Activated T-helper 1 cell treated with Interleukin-2 at 50 U/mL for 16 hours (primary cell): Measurements from ENCODE around the gene DNAJC7.

Experiments used
- DNase-seq: peaks from one replicate; pipeline ENCODE4 v3.0.0-alpha.2; 2020; ENCODE audit warnings: low read depth

The DNAJC7 gene, protein sequence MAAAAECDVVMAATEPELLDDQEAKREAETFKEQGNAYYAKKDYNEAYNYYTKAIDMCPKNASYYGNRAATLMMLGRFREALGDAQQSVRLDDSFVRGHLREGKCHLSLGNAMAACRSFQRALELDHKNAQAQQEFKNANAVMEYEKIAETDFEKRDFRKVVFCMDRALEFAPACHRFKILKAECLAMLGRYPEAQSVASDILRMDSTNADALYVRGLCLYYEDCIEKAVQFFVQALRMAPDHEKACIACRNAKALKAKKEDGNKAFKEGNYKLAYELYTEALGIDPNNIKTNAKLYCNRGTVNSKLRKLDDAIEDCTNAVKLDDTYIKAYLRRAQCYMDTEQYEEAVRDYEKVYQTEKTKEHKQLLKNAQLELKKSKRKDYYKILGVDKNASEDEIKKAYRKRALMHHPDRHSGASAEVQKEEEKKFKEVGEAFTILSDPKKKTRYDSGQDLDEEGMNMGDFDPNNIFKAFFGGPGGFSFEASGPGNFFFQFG

DNA sequence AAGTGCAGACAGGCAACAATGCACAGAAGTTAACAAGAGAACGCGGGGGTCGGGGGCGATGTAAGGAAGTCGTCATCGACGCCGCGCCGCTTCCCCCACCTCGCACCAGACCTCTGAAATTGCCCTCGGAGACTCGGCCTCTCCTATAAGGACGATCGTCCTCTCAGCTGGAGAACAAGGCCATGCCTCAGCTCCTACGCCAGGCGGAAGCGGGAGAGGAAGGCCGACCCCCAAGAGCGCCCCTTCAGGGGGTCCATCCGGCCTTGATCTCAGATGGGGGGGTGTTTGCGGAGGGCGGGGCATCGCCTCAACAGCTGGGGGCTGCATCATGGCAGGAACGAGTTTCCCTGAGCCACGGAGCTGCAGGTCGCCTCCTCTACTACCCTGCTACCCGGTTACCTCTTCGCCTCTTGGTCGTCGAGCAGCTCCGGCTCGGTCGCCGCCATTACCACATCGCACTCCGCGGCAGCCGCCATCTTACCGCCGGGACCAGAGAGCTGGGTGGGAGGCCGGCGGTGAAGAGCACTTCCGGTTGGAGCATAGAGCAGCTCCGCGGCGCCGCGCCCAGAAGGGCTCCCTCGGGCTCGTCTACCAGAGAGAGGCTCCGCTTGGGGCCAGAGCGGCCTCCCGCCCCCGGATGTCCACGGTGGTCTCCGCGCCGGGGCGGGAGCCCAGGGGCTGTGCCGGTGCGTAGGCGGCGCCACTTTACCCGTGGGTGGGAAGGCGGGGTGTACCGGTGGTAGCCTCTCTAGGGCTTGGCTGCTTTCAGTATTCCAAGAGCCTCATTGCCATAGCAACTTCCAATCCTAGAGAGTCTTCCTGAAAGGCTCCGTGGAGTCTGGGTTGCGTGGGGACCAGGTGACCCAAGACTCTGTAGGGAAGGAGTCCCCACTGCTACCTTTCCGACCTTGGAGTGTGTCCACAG lies at the start of gene DNAJC7:
TSS of gene DNAJC7 (minus strand) at position 499 of the 925 bp plus-strand sequence. CDS start at position 476, 23 bp downstream.
- DNase-seq = peak; percentile 86

DNA sequence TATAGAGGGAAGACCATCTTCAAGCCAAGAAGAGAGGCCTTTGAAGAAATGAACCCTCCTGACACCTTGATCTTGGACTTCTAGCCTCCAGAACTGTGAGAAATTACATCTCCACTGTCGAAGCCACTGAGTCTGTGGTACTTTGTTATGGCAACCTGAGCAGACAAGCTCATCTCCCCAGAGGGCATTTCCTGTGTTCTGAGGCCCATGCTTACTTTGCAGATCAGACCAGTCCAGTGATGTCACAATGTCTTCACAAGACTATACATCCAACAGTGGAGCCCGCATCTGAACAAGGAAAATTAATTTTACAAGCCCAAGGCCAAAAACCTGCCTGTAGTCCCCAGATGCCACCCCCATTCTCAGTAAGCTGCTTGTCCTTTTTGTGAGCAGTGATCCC lies 48.0 kb upstream of the DNAJC7 start:
- DNase-seq = no peak

- DNase-seq = no peak
Measured at GRCh38 chr17:42062681-42063080, 45.4 kb upstream of the DNAJC7 start.

GRCh38 chr17:42061646-42062487 lies 44.6 kb upstream of the DNAJC7 start:
- no peak for DNase-seq

GRCh38 chr17:42060231-42060630 lies 43.0 kb upstream of the DNAJC7 start:
- DNase-seq = no peak

GRCh38 chr17:42059815-42060214 lies 42.6 kb upstream of the DNAJC7 start:
- no peak for DNase-seq

GRCh38 chr17:42058063-42058462 lies 40.8 kb upstream of the DNAJC7 start:
- DNase-seq = no peak

- no peak for DNase-seq
Measured at GRCh38 chr17:42056635-42057034, 39.4 kb upstream of the DNAJC7 start.

- DNase-seq = no peak
Measured at GRCh38 chr17:42055496-42055895, 38.3 kb upstream of the DNAJC7 start.

DNA sequence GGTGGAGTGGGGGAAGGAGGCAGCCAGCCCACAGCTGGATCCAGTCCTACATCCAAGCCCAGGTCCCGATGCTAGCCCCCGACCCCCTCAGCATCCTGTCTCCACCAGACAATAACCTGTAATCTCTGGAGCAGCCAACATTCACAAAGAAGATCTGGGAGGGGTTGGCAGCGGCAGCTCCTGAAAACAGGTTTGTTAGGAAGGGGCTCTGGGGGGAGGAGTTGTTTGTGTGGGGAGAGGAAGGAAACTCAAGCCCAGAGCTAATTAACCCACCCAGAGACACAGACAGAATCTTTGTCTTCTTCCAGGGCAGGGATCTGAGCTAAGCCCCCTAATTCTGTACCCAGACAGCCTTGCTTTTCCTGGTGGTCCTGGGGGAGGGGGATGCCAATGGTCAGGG lies 37.8 kb upstream of the DNAJC7 start:
- DNase-seq = no peak

GRCh38 chr17:42053731-42054500 lies 36.7 kb upstream of the DNAJC7 start:
- DNase-seq = no peak

DNA sequence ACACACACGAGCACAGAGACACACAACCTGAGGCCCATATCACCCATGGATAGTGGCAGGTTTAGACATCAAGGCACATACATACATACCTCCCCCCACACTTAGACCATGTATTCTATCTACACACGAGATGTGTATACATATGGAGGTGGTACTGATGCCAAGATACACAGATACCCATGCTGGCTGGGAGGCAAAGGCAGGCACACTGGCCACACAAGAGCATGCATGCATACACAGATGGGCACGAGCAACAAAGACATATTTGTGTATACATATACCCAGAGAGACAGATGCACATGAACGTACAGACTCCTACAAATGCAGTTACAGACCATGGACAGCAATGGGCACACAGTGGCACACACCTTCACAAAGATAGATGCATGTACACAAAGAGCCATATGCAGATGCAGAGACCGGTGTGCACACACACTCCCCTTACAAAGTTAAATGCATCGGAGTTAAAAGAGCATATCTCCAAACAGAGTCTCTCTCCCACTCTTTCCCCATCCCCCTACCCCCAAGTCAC lies 35.2 kb upstream of the DNAJC7 start:
- DNase-seq = no peak

- DNase-seq = no peak
Measured at GRCh38 chr17:42051645-42052044, 34.4 kb upstream of the DNAJC7 start.

- no peak for DNase-seq
Measured at GRCh38 chr17:42051013-42051400, 33.8 kb upstream of the DNAJC7 start.

DNA sequence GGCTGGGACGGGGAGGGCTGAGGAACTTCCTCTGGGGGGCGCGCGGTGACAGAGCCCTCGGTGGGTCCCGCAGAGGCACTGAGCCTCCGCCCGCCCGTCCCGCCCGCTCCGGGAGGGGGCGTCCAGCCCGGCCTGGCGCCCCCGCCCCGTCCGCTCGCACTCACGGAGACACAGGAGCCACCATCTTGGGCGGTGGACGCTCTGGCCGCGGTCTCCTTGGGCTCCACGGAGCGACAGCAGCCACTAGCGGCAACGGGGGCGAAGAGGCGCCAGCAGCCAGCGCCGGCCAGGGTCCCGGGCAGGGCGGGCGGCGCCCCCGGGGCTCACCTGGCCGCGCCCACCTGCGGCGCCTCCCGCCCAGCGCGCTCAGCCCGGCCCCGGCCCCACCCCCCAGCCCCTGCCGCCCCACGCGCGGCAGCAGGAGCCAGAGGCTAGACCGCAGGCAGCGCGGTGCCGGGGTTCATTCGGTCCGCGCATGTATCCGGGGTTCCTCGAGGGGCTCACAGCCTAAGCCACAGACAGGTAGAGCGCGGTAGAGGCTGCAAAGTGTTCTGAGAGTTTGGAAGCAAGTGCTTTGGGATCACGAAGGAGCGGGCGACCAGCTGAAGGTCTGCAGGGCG lies 33.3 kb upstream of the DNAJC7 start, which contains the start of gene C17orf113:
TSS of gene C17orf113 (minus strand) at position 209 of the 620 bp plus-strand sequence. CDS start 7,225 bp downstream, outside the sequence.
- DNase-seq = peak; percentile 22

GRCh38 chr17:42049834-42050392 lies 32.7 kb upstream of the DNAJC7 start:
- DNase-seq = no peak

GRCh38 chr17:42047343-42047742 lies 30.1 kb upstream of the DNAJC7 start:
- DNase-seq = no peak

DNA sequence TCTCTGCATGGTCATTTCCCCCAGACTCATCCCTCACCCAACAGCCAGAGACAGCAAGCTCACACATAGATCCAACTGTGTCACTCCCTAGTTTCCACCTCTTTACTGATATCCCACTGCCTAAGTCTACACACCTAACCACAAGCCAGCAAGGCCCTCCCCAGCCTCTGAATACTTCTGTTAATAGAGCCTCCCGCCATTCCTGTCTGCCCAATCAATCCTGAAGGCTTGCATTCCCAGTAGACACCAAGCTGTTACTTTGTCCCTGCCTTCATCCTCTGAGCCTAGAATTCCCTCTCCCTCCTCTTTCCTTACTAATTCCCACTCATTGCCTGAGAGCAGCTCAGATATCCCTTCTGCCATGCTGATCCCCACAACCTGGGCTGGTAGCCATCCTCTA lies 28.5 kb upstream of the DNAJC7 start:
- no peak for DNase-seq

GRCh38 chr17:42042598-42043319 lies 25.5 kb upstream of the DNAJC7 start:
- no peak for DNase-seq
